SU-DHL-6 (cell line): ENCODE measurements around the gene NPAS3.

ENCODE experiments used
- EZH2phosphoT487 ChIP-seq: fragments of 200-600 bp; sonication (generic), shearing (Covaris generic); conservative IDR thresholded peaks from 2 replicates; pipeline ENCODE4 v1.6.1; 2018; ENCODE audit warnings: mild to moderate bottlenecking, antibody characterized with exemption, low read length, moderate library complexity, mixed read lengths
- TF ChIP-seq, protein P1 (sequence below): fragments of 200-600 bp; sonication (generic); IDR thresholded peaks from one replicate; pipeline ENCODE4 v1.5.1; 2017; ENCODE audit warnings: antibody characterized with exemption, mild to moderate bottlenecking, low read length, moderate library complexity; ENCODE audit not compliant: insufficient read depth, poor library complexity, severe bottlenecking

DNA sequence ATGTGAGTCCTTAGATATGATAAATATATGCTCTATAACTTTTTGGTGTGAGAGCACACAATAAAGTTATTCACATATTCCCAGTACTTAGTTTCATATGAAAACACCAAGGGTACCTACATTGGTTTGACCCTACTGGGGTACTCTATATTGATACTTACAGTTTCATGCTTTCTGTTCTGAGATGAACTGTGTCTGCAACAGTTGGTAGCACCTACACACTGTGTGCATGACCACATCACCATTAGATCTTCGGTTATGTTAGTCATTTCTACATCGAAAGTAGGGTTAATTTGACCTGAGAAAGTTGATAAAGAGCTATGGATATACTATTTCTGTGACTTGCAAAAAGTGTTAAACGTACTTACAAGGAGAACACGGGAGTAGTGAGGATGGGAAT, 337.2 kb downstream of the NPAS3 start:
- TF ChIP-seq, protein P1, sequence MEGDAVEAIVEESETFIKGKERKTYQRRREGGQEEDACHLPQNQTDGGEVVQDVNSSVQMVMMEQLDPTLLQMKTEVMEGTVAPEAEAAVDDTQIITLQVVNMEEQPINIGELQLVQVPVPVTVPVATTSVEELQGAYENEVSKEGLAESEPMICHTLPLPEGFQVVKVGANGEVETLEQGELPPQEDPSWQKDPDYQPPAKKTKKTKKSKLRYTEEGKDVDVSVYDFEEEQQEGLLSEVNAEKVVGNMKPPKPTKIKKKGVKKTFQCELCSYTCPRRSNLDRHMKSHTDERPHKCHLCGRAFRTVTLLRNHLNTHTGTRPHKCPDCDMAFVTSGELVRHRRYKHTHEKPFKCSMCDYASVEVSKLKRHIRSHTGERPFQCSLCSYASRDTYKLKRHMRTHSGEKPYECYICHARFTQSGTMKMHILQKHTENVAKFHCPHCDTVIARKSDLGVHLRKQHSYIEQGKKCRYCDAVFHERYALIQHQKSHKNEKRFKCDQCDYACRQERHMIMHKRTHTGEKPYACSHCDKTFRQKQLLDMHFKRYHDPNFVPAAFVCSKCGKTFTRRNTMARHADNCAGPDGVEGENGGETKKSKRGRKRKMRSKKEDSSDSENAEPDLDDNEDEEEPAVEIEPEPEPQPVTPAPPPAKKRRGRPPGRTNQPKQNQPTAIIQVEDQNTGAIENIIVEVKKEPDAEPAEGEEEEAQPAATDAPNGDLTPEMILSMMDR: no peak
- TF ChIP-seq EZH2phosphoT487: no peak
